Thyroid gland (tissue), 4 donors: ENCODE measurements around the gene CTDNEP1.

ENCODE experiments used
- CTCF ChIP-seq, 6 experiments: fragments of 200-600 bp in 3 of 6; fragments of 450-650 bp in 3 of 6; sonication (generic) in 3 of 6; IDR thresholded peaks; one replicate each; pipeline ENCODE4 v1.5.1; 2016 to 2019; ENCODE audit warnings: antibody characterized with exemption in 6 of 6, mild to moderate bottlenecking in 2 of 6, inconsistent platforms in 1 of 6, moderate library complexity in 1 of 6
- POLR2A ChIP-seq, 2 donors: fragments of 450-650 bp; IDR thresholded peaks; one replicate each; pipeline ENCODE4 v1.6.1; 2017; ENCODE audit warnings: antibody characterized with exemption in 2 of 2, mild to moderate bottlenecking in 2 of 2, moderate library complexity in 1 of 2

- TF ChIP-seq CTCF (IDR thresholded peaks at IDR 0.05) (no peak), POLR2A (IDR thresholded peaks at IDR 0.05) (no peak)
These were observed 27.4 kb downstream of the CTDNEP1 start for GRCh38 chr17:7224110-7224509.
